HCT116 (cell line): ENCODE measurements around the gene CGGBP1.

Experiments
- EZH2 ChIP-seq: fragments of 200-600 bp; sonication (generic); IDR thresholded peaks from 2 replicates; pipeline ENCODE4 v1.6.1; 2017; ENCODE audit warnings: antibody characterized with exemption, mixed run types
- EZH2phosphoT487 ChIP-seq: fragments of 200-600 bp; IDR thresholded peaks from 2 replicates; pipeline ENCODE4 v1.6.1; 2018; ENCODE audit warnings: antibody characterized with exemption, borderline replicate concordance
- FOSL1 ChIP-seq: IDR thresholded peaks from 2 replicates; pipeline ENCODE4 v1.6.1; 2012; ENCODE audit warnings: low read depth
- JUND ChIP-seq: IDR thresholded peaks from 2 replicates; pipeline ENCODE4 v1.6.1; 2012
- POLR2A ChIP-seq: IDR thresholded peaks from 2 replicates; pipeline ENCODE4 v1.7.0; 2011; ENCODE audit warnings: borderline replicate concordance; ENCODE audit not compliant: insufficient read depth, insufficient read length; ENCODE audit errors: extremely low read depth
- POLR2AphosphoS5 ChIP-seq: IDR thresholded peaks from 2 replicates; pipeline ENCODE4 v1.6.1; 2011; ENCODE audit warnings: mild to moderate bottlenecking, low read depth, low read length, moderate library complexity
- RAD21 ChIP-seq: IDR thresholded peaks from 2 replicates; pipeline ENCODE4 v1.6.1; 2012; ENCODE audit warnings: low read depth, mild to moderate bottlenecking
- SIN3A ChIP-seq: IDR thresholded peaks from 2 replicates; pipeline ENCODE4 v1.6.1; 2012; ENCODE audit warnings: low read depth
- SP1 ChIP-seq: IDR thresholded peaks from 2 replicates; pipeline ENCODE4 v1.6.1; 2012; ENCODE audit warnings: low read depth
- YY1 ChIP-seq: IDR thresholded peaks from 2 replicates; pipeline ENCODE4 v1.6.1; 2011; ENCODE audit warnings: low read length, low read depth, moderate library complexity, mild to moderate bottlenecking; ENCODE audit not compliant: insufficient replicate concordance; ENCODE audit errors: extremely low read depth
- TF ChIP-seq, protein P1 (sequence below), 3 experiments: fragments of 200-600 bp in 1 of 3; sonication (generic) in 1 of 3; IDR thresholded peaks in 2 of 3; conservative IDR thresholded peaks in 1 of 3; 2 replicates each; pipeline ENCODE4 v1.5.1; 2012 to 2017; ENCODE audit warnings: low read depth in 2 of 3, low read length in 2 of 3, antibody characterized with exemption in 1 of 3, borderline replicate concordance in 1 of 3, control low read depth in 1 of 3, mild to moderate bottlenecking in 1 of 3, mixed read lengths in 1 of 3, mixed run types in 1 of 3, moderate library complexity in 1 of 3; ENCODE audit not compliant: insufficient read depth in 1 of 3
- TF ChIP-seq, protein P2 (sequence below): IDR thresholded peaks from 2 replicates; pipeline ENCODE4 v1.6.1; 2012

DNA sequence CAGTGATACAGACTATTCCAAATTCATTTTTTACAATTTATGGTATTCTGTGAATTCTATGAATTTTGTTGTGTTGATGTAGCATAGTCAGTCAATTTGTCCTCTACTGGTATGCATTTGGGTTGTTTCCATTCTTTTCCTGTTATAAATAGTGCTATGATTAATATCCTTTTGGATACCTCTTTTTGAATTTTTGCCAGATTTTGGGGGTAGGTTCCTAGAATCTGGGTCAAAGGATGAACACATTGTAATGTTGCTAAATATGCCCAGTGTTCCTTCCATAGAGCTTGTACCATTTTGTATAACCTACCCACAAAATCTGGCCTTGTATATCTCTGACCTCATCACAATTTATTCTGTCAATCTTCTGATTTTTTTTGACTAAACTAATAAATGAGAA, 46.5 kb upstream of the CGGBP1 start:
- TF ChIP-seq SP1 (no peak), JUND (no peak), POLR2A (no peak), EZH2phosphoT487 (no peak), POLR2AphosphoS5 (no peak), EZH2 (no peak), YY1 (no peak), SIN3A (no peak), RAD21 (no peak), FOSL1 (no peak)
- TF ChIP-seq, protein P1, sequence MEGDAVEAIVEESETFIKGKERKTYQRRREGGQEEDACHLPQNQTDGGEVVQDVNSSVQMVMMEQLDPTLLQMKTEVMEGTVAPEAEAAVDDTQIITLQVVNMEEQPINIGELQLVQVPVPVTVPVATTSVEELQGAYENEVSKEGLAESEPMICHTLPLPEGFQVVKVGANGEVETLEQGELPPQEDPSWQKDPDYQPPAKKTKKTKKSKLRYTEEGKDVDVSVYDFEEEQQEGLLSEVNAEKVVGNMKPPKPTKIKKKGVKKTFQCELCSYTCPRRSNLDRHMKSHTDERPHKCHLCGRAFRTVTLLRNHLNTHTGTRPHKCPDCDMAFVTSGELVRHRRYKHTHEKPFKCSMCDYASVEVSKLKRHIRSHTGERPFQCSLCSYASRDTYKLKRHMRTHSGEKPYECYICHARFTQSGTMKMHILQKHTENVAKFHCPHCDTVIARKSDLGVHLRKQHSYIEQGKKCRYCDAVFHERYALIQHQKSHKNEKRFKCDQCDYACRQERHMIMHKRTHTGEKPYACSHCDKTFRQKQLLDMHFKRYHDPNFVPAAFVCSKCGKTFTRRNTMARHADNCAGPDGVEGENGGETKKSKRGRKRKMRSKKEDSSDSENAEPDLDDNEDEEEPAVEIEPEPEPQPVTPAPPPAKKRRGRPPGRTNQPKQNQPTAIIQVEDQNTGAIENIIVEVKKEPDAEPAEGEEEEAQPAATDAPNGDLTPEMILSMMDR (IDR thresholded peaks at IDR 0.05 in 2 of 3, conservative IDR thresholded peaks at IDR 0.05 in 1 of 3; ENCODE audit: borderline replicate concordance in 1 of 3, insufficient read depth in 1 of 3, low read depth in 2 of 3, low read length in 2 of 3): no peak
- TF ChIP-seq, protein P2, sequence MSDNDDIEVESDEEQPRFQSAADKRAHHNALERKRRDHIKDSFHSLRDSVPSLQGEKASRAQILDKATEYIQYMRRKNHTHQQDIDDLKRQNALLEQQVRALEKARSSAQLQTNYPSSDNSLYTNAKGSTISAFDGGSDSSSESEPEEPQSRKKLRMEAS: no peak
